Measurements from ENCODE around the gene RBBP8. TPM values are rescaled to one million over a fixed set of nuclear protein-coding genes. Genes with fewer than 3 reads are reported as not detected.

RBBP8 gene
- total RNA-seq, 1 donor from 2014 or later = 75.2 TPM

- Mint-ChIP-seq H3K36me3 (ENCODE audit: insufficient read depth) (peaks cover 2% of the 10 kb centered on the region), H3K4me1 (ENCODE audit: low read depth) (no peaks in the 10 kb centered on the region)
Measured at GRCh38 chr18:23067236-23067635, 134.1 kb downstream of the RBBP8 start.

GRCh38 chr18:23068011-23068410 lies 134.9 kb downstream of the RBBP8 start:
- H3K9me3 Mint-ChIP-seq (ENCODE audit: low read depth) = peaks cover 10% of the 10 kb centered on the region
- no peak for DNase-seq (ENCODE audit: low spot score, unreplicated experiment)
- H3K27me3 Mint-ChIP-seq = no peaks in the 10 kb centered on the region
- H3K27ac Mint-ChIP-seq = no peak overlapping the region
- H3K4me1 Mint-ChIP-seq (ENCODE audit: low read depth) = no peaks in the 10 kb centered on the region
- no peak overlapping the region for H3K4me3 Mint-ChIP-seq (ENCODE audit: low read depth)
- no peak for TF ChIP-seq CTCF (IDR thresholded peaks at IDR 0.05; ENCODE audit: unreplicated experiment)
- peaks cover 2% of the 10 kb centered on the region for H3K36me3 Mint-ChIP-seq (ENCODE audit: insufficient read depth)

More at GRCh38 chr18:23067236-23067635, 134.1 kb downstream of the RBBP8 start:
- TF ChIP-seq CTCF (IDR thresholded peaks at IDR 0.05; ENCODE audit: unreplicated experiment) = no peak
- Mint-ChIP-seq H3K4me3 (ENCODE audit: low read depth) (no peak overlapping the region), H3K9me3 (ENCODE audit: low read depth) (peaks cover 11% of the 10 kb centered on the region), H3K27me3 (no peaks in the 10 kb centered on the region), H3K27ac (no peak overlapping the region)
- no peak for DNase-seq (ENCODE audit: low spot score, unreplicated experiment)

- H3K9me3 Mint-ChIP-seq (ENCODE audit: low read depth) = peaks cover 3% of the 10 kb centered on the region
- DNase-seq (ENCODE audit: low spot score, unreplicated experiment) = no peak
- H3K4me1 Mint-ChIP-seq (ENCODE audit: low read depth) = no peaks in the 10 kb centered on the region
- H3K27ac Mint-ChIP-seq = no peak overlapping the region
- no peak overlapping the region for H3K4me3 Mint-ChIP-seq (ENCODE audit: low read depth)
- H3K27me3 Mint-ChIP-seq = no peaks in the 10 kb centered on the region
- no peaks in the 10 kb centered on the region for H3K36me3 Mint-ChIP-seq (ENCODE audit: insufficient read depth)
- no peak for TF ChIP-seq CTCF (IDR thresholded peaks at IDR 0.05; ENCODE audit: unreplicated experiment)
Measured at GRCh38 chr18:23068570-23069310, 135.6 kb downstream of the RBBP8 start.

GRCh38 chr18:23069481-23069880 lies 136.4 kb downstream of the RBBP8 start:
- TF ChIP-seq CTCF (IDR thresholded peaks at IDR 0.05; ENCODE audit: unreplicated experiment) = no peak
- H3K4me3 Mint-ChIP-seq (ENCODE audit: low read depth) = no peak overlapping the region
- no peak for DNase-seq (ENCODE audit: low spot score, unreplicated experiment)
- peaks cover 3% of the 10 kb centered on the region for H3K9me3 Mint-ChIP-seq (ENCODE audit: low read depth)
- no peak overlapping the region for H3K27ac Mint-ChIP-seq
- H3K36me3 Mint-ChIP-seq (ENCODE audit: insufficient read depth) = no peaks in the 10 kb centered on the region
- H3K4me1 Mint-ChIP-seq (ENCODE audit: low read depth) = no peaks in the 10 kb centered on the region
- no peaks in the 10 kb centered on the region for H3K27me3 Mint-ChIP-seq

GRCh38 chr18:23069898-23070297 lies 136.8 kb downstream of the RBBP8 start:
- Mint-ChIP-seq H3K27ac (no peak overlapping the region), H3K36me3 (ENCODE audit: insufficient read depth) (no peaks in the 10 kb centered on the region), H3K9me3 (ENCODE audit: low read depth) (peaks cover 3% of the 10 kb centered on the region), H3K4me1 (ENCODE audit: low read depth) (no peaks in the 10 kb centered on the region), H3K4me3 (ENCODE audit: low read depth) (no peak overlapping the region), H3K27me3 (no peaks in the 10 kb centered on the region)
- TF ChIP-seq CTCF (IDR thresholded peaks at IDR 0.05; ENCODE audit: unreplicated experiment) = no peak
- DNase-seq (ENCODE audit: low spot score, unreplicated experiment) = no peak
